WTC11 (cell line): ENCODE data around the gene SYT8. TPM values are rescaled to one million over a fixed set of nuclear protein-coding genes. Genes with fewer than 3 reads are reported as not detected.
"Not testable (repeated sequence)": the region's sequence is repeated elsewhere in the genome, so short reads cannot be mapped to it uniquely, and the experiment has no call there.

Experiments
- ATAC-seq: fragments of 200-7000 bp; cut with Tn5 transposase; 2 replicates; pipeline ENCODE4 v1.10.0; 2021; ENCODE audit warnings: mild to moderate bottlenecking, moderate library complexity
- CTCF ChIA-PET: fragments of 300-600 bp; sonication (Branson Sonifier 250); formaldehyde crosslinking; loops from one replicate; lab custom pipeline; 2021; ENCODE audit warnings: antibody characterized with exemption; lab: Charles Lee
- POLR2A ChIA-PET: fragments of 350-600 bp; sonication (Branson Sonifier 250); formaldehyde crosslinking; loops from one replicate; lab custom pipeline; 2021; ENCODE audit warnings: antibody characterized with exemption; lab: Charles Lee
- DNase-seq: peaks from one replicate; pipeline ENCODE4 v3.0.0; 2021; ENCODE audit warnings: low spot score
- H3K27ac Mint-ChIP-seq: 2 replicates; pipeline ENCODE4 v1.8.0; 2021; ENCODE audit warnings: mixed read lengths
- H3K27me3 Mint-ChIP-seq: 2 replicates; pipeline ENCODE4 v1.8.0; 2021; ENCODE audit warnings: low read depth, mild to moderate bottlenecking, moderate library complexity, mixed read lengths
- H3K36me3 Mint-ChIP-seq: 2 replicates; pipeline ENCODE4 v1.8.0; 2021; ENCODE audit warnings: mixed read lengths
- H3K4me1 Mint-ChIP-seq: 2 replicates; pipeline ENCODE4 v1.8.0; 2022; ENCODE audit warnings: mixed read lengths
- H3K4me3 Mint-ChIP-seq: 2 replicates; pipeline ENCODE4 v1.8.0; 2021; ENCODE audit warnings: mild to moderate bottlenecking, moderate library complexity, mixed read lengths
- H3K9me3 Mint-ChIP-seq: 2 replicates; pipeline ENCODE4 v1.8.0; 2021; ENCODE audit warnings: mixed read lengths
- ETV6 ChIP-seq: sonication (generic); formaldehyde crosslinking; IDR thresholded peaks from 2 replicates; pipeline ENCODE4 v1.8.1; 2022; ENCODE audit warnings: mild to moderate bottlenecking, missing genetic modification reagents
- GABPB1 ChIP-seq: sonication (generic); formaldehyde crosslinking; IDR thresholded peaks from 2 replicates; pipeline ENCODE4 v1.8.1; 2023; ENCODE audit warnings: mild to moderate bottlenecking, missing genetic modification reagents
- IRF2 ChIP-seq: sonication (generic); formaldehyde crosslinking; IDR thresholded peaks from 2 replicates; pipeline ENCODE4 v1.8.0; 2022; ENCODE audit warnings: low read depth, missing genetic modification reagents, borderline replicate concordance
- NFYB ChIP-seq: sonication (generic); formaldehyde crosslinking; conservative IDR thresholded peaks from 2 replicates; pipeline ENCODE4 v1.8.0; 2022; ENCODE audit warnings: low read depth, missing genetic modification reagents
- RELA ChIP-seq: sonication (generic); formaldehyde crosslinking; IDR thresholded peaks from 2 replicates; pipeline ENCODE4 v1.8.1; 2022; ENCODE audit warnings: missing genetic modification reagents, mild to moderate bottlenecking, borderline replicate concordance
- SMAD4 ChIP-seq: sonication (generic); formaldehyde crosslinking; IDR thresholded peaks from 2 replicates; pipeline ENCODE4 v1.8.0; 2022; ENCODE audit warnings: mild to moderate bottlenecking, missing genetic modification reagents
- SOX15 ChIP-seq: fragments of 250-450 bp; sonication (Bioruptor Pico); IDR thresholded peaks from 2 replicates; pipeline ENCODE4 v1.9.0; 2021; ENCODE audit warnings: mild to moderate bottlenecking
- total RNA-seq: library from RNA; stranded (reverse); gene quantifications from 3 replicates; pipeline ENCODE4 v1.2.3, GENCODE V29; 2021
- TF ChIP-seq, protein P1 (sequence below): sonication (generic); formaldehyde crosslinking; conservative IDR thresholded peaks from 2 replicates; pipeline ENCODE4 v1.8.1; 2023; ENCODE audit warnings: mild to moderate bottlenecking, low read depth, missing genetic modification reagents, moderate library complexity
- TF ChIP-seq, protein P2 (sequence below): sonication (generic); formaldehyde crosslinking; IDR thresholded peaks from 2 replicates; pipeline ENCODE4 v1.8.0; 2023; ENCODE audit warnings: missing genetic modification reagents, mild to moderate bottlenecking, borderline replicate concordance
- TF ChIP-seq, protein P3 (sequence below): sonication (generic); formaldehyde crosslinking; IDR thresholded peaks from 2 replicates; pipeline ENCODE4 v1.8.1; 2023; ENCODE audit warnings: mild to moderate bottlenecking, missing genetic modification reagents
- TF ChIP-seq, protein P4 (sequence below): fragments of 250-450 bp; sonication (Bioruptor Pico); IDR thresholded peaks from 2 replicates; pipeline ENCODE4 v1.9.0; 2021; ENCODE audit warnings: mild to moderate bottlenecking
- TF ChIP-seq, protein P5 (sequence below): sonication (generic); formaldehyde crosslinking; IDR thresholded peaks from 2 replicates; pipeline ENCODE4 v1.8.0; 2022; ENCODE audit warnings: mild to moderate bottlenecking, missing genetic modification reagents

SYT8 gene
- total RNA-seq, 1 experiment from 2014 or later = 0.37 TPM

DNA sequence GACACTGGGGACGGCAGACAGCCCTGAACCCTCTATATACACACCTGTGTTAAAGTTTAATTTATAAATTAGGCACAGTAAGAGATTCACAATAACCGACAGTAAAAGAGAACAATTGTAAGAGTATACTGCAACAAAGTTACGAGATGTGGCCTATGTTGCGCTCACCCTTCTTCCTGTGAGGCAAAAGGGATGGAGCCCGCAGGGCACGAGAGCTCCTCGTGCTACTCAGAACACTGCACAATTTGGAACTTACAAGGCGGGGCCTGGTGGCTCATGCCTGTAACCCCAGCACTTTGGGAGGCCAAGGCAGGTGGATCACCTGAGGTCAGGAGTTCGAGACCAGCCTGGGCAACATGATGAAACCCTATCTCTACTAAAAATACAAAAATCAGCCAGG, 21.4 kb upstream of the SYT8 start:
- H3K4me3 Mint-ChIP-seq, ATAC-seq, H3K27ac Mint-ChIP-seq, POLR2A ChIA-PET, H3K36me3 Mint-ChIP-seq, DNase-seq, H3K4me1 Mint-ChIP-seq: not testable (repeated sequence)
- H3K9me3 Mint-ChIP-seq = peaks cover 20% of the 10 kb centered on the region
- CTCF ChIA-PET = interaction anchor here (1.5 kb wide), 1 partner anchor 12 kb away, joined by 5 read pairs; no protein-coding TSS in a partner anchor
- peaks cover 35% of the 10 kb centered on the region for H3K27me3 Mint-ChIP-seq

DNA sequence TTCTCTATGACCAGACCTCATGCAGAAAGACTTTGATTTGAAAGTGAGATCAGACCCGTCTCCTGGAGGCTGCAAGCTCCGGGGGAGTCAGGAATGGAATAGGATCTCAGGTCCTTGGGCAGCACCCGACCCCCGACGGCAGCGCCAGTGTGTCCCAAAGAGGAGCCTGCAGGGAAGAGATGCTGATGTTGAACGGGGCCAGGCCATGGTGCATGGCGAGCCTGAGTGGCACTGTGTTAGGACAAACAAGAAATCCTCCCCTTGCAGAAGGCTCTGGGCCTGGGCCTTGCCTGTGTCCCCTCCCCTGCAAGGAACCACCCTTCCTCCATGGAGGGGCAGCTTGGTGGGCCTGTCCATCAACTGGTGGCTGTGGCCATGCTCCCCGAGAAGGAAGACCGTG, 20.1 kb upstream of the SYT8 start:
- H3K4me3 Mint-ChIP-seq = no peak overlapping the region
- ChIA-PET CTCF (interaction anchor here (2.7 kb wide), 1 partner anchor 10 kb away, joined by 10 read pairs; no protein-coding TSS in a partner anchor), POLR2A (no interaction called here)
- TF ChIP-seq, protein P1, sequence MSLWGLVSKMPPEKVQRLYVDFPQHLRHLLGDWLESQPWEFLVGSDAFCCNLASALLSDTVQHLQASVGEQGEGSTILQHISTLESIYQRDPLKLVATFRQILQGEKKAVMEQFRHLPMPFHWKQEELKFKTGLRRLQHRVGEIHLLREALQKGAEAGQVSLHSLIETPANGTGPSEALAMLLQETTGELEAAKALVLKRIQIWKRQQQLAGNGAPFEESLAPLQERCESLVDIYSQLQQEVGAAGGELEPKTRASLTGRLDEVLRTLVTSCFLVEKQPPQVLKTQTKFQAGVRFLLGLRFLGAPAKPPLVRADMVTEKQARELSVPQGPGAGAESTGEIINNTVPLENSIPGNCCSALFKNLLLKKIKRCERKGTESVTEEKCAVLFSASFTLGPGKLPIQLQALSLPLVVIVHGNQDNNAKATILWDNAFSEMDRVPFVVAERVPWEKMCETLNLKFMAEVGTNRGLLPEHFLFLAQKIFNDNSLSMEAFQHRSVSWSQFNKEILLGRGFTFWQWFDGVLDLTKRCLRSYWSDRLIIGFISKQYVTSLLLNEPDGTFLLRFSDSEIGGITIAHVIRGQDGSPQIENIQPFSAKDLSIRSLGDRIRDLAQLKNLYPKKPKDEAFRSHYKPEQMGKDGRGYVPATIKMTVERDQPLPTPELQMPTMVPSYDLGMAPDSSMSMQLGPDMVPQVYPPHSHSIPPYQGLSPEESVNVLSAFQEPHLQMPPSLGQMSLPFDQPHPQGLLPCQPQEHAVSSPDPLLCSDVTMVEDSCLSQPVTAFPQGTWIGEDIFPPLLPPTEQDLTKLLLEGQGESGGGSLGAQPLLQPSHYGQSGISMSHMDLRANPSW (CRISPR knock-in tag) = no peak
- TF ChIP-seq NFYB = no peak
- H3K4me1 Mint-ChIP-seq = no peaks in the 10 kb centered on the region
- H3K27me3 Mint-ChIP-seq = peaks cover 32% of the 10 kb centered on the region
- peaks cover 21% of the 10 kb centered on the region for H3K9me3 Mint-ChIP-seq
- no peak for DNase-seq
- peaks cover 3% of the 10 kb centered on the region for H3K36me3 Mint-ChIP-seq
- ATAC-seq = no peak
- no peak overlapping the region for H3K27ac Mint-ChIP-seq

DNA sequence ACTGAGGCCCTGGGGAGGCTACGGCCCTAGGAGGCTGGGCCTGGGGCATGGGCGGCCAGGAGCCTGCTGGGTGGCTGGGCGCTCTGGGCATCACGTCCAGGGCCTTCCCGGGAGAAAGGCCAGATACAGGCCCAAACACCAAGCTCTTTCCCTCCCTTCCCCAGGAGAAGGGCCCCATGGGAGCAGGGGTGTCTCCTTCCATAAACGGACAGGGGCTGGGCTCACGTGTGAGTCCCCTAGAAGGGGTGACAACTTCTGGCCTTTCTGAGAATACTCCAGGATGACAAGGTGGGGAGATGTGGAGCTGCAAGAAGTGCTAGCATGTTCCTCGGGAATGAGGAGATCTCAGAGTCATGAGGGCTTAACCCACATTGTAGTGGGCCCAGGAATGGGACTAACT, 19.5 kb upstream of the SYT8 start:
- CTCF ChIA-PET = interaction anchor here (0.6 to 2.7 kb wide), 2 partner anchors 10 to 17 kb away, joined by 3 to 10 read pairs; no protein-coding TSS in a partner anchor
- no peak overlapping the region for H3K4me3 Mint-ChIP-seq
- ATAC-seq = no peak
- H3K36me3 Mint-ChIP-seq = peaks cover 3% of the 10 kb centered on the region
- H3K27me3 Mint-ChIP-seq = peaks cover 36% of the 10 kb centered on the region
- no peaks in the 10 kb centered on the region for H3K4me1 Mint-ChIP-seq
- no peak overlapping the region for H3K27ac Mint-ChIP-seq
- TF ChIP-seq RELA (CRISPR knock-in tag) (no peak), IRF2 (no peak), ETV6 (CRISPR knock-in tag) (no peak)
- TF ChIP-seq, protein P2, sequence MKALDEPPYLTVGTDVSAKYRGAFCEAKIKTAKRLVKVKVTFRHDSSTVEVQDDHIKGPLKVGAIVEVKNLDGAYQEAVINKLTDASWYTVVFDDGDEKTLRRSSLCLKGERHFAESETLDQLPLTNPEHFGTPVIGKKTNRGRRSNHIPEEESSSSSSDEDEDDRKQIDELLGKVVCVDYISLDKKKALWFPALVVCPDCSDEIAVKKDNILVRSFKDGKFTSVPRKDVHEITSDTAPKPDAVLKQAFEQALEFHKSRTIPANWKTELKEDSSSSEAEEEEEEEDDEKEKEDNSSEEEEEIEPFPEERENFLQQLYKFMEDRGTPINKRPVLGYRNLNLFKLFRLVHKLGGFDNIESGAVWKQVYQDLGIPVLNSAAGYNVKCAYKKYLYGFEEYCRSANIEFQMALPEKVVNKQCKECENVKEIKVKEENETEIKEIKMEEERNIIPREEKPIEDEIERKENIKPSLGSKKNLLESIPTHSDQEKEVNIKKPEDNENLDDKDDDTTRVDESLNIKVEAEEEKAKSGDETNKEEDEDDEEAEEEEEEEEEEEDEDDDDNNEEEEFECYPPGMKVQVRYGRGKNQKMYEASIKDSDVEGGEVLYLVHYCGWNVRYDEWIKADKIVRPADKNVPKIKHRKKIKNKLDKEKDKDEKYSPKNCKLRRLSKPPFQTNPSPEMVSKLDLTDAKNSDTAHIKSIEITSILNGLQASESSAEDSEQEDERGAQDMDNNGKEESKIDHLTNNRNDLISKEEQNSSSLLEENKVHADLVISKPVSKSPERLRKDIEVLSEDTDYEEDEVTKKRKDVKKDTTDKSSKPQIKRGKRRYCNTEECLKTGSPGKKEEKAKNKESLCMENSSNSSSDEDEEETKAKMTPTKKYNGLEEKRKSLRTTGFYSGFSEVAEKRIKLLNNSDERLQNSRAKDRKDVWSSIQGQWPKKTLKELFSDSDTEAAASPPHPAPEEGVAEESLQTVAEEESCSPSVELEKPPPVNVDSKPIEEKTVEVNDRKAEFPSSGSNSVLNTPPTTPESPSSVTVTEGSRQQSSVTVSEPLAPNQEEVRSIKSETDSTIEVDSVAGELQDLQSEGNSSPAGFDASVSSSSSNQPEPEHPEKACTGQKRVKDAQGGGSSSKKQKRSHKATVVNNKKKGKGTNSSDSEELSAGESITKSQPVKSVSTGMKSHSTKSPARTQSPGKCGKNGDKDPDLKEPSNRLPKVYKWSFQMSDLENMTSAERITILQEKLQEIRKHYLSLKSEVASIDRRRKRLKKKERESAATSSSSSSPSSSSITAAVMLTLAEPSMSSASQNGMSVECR (CRISPR knock-in tag) = no peak
- TF ChIP-seq, all 79 proteins: peak for 0
- DNase-seq = no peak
- POLR2A ChIA-PET = no interaction called here
- H3K9me3 Mint-ChIP-seq = peaks cover 20% of the 10 kb centered on the region

DNA sequence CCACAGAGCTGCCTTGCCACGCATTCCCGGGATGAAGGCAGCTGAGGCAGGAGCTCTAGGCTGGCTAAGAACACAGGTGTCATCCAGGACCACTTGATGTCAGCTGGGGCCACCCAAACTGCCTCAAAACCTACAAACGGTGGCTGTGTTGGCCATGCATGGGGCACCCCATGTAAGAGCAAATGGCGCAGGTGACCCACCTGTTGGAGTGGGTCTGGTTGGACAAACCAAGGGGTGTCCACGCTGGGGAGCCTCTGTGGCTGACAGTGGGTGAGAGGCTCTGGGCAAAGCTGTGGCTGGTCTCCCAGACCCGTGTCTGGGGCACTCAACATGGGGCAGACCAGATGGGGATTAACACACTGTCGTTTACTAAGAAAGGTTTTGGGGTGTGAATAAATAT, 19.0 kb upstream of the SYT8 start:
- POLR2A ChIA-PET = no interaction called here

More for the DNA sequence above, 19.0 kb upstream of the SYT8 start:
- no peak for DNase-seq
- peaks cover 3% of the 10 kb centered on the region for H3K36me3 Mint-ChIP-seq
- TF ChIP-seq GABPB1 (CRISPR knock-in tag) (no peak), SOX15 (CRISPR knock-in tag) (no peak), SMAD4 (CRISPR knock-in tag) (no peak)
- TF ChIP-seq, protein P3, sequence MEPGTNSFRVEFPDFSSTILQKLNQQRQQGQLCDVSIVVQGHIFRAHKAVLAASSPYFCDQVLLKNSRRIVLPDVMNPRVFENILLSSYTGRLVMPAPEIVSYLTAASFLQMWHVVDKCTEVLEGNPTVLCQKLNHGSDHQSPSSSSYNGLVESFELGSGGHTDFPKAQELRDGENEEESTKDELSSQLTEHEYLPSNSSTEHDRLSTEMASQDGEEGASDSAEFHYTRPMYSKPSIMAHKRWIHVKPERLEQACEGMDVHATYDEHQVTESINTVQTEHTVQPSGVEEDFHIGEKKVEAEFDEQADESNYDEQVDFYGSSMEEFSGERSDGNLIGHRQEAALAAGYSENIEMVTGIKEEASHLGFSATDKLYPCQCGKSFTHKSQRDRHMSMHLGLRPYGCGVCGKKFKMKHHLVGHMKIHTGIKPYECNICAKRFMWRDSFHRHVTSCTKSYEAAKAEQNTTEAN (CRISPR knock-in tag) = no peak
- TF ChIP-seq, protein P4, sequence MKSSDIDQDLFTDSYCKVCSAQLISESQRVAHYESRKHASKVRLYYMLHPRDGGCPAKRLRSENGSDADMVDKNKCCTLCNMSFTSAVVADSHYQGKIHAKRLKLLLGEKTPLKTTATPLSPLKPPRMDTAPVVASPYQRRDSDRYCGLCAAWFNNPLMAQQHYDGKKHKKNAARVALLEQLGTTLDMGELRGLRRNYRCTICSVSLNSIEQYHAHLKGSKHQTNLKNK = no peak
- TF ChIP-seq, protein P5, sequence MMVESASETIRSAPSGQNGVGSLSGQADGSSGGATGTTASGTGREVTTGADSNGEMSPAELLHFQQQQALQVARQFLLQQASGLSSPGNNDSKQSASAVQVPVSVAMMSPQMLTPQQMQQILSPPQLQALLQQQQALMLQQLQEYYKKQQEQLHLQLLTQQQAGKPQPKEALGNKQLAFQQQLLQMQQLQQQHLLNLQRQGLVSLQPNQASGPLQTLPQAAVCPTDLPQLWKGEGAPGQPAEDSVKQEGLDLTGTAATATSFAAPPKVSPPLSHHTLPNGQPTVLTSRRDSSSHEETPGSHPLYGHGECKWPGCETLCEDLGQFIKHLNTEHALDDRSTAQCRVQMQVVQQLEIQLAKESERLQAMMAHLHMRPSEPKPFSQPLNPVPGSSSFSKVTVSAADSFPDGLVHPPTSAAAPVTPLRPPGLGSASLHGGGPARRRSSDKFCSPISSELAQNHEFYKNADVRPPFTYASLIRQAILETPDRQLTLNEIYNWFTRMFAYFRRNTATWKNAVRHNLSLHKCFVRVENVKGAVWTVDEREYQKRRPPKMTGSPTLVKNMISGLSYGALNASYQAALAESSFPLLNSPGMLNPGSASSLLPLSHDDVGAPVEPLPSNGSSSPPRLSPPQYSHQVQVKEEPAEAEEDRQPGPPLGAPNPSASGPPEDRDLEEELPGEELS (CRISPR knock-in tag) = no peak
- H3K27ac Mint-ChIP-seq = no peak overlapping the region
- H3K9me3 Mint-ChIP-seq = peaks cover 20% of the 10 kb centered on the region
- CTCF ChIA-PET = interaction anchor here (0.6 to 2.7 kb wide), 2 partner anchors 9 to 17 kb away, joined by 3 to 10 read pairs; no protein-coding TSS in a partner anchor
- no peak overlapping the region for H3K4me3 Mint-ChIP-seq
- peaks cover 35% of the 10 kb centered on the region for H3K27me3 Mint-ChIP-seq
- no peak for ATAC-seq
- no peaks in the 10 kb centered on the region for H3K4me1 Mint-ChIP-seq
